Measurements from ENCODE around the gene RXRG.
"Not testable (repeated sequence)": the region's sequence is repeated elsewhere in the genome, so short reads cannot be mapped to it uniquely, and the experiment has no call there.

Gene RXRG

GRCh38 chr1:165444897-165445370 lies at the start of gene RXRG:
RXRG (minus strand) TSS chr1:165445126; CDS start chr1:165444893, 233 bp downstream.
- no peak for DNase-seq

DNA sequence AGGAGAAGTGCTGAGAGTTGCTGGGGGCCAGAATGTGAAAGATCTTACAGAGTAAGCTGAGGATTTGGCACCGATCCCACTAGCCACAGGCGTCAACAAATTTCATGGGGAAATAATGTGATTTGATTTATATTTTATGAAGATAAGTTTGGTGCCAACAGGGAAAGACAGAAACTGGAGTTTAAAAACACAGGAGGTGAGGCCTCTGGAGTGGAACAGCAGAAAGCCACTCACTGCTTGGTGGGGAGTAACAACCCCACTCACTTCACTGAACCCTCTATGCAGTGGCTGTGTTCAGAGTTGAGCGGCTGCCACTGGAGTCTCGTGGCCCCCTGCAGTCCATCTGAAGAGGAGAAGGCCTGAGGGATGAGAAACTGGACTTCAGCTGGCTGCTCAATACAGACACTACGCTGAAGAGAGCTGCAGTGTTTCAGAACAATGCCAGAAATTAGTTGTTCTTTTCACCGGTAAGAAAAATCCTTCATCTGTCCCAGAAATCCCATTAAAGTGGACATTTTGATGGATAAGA lies 48.0 kb upstream of the RXRG start:
- no peak for DNase-seq

DNA sequence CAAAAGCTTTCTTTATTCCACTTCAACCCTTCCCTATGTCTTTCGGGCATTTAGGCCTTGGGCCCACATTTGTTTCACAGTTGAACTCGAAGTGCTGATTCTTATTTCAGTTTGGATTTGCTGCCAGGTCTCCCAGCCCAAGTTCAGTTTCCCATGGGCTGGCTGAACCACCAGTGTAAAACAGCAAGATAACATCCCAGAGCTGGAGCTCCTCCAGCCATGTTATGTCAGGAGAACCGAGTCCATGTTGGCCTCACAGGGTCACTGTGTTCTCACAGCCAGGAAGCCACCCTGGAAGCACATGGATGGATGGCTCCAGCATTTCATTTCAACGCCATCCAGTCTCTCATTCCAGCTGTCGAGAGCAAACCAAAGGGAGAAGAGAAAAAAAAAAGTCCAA lies 45.2 kb upstream of the RXRG start:
- no peak for DNase-seq

DNA sequence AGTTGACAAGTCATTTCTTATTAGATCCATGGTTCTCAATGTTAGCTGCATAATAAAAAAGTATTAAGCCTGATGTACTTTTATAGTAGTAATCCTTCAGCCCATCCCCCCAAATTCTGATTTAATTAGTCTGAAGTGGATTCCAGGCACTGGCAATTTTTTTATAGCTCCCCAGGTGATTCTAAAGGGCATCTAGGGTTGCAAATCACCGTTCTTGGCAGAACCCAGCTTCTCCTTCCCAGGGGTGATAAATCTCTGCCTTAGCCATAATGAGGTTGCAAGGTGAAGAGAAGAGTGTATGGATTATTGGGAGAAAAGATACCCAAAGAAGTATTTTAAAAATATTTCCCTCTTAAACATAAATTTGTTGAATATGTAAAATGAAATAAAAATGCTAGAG lies 43.0 kb upstream of the RXRG start:
- no peak for DNase-seq

DNA sequence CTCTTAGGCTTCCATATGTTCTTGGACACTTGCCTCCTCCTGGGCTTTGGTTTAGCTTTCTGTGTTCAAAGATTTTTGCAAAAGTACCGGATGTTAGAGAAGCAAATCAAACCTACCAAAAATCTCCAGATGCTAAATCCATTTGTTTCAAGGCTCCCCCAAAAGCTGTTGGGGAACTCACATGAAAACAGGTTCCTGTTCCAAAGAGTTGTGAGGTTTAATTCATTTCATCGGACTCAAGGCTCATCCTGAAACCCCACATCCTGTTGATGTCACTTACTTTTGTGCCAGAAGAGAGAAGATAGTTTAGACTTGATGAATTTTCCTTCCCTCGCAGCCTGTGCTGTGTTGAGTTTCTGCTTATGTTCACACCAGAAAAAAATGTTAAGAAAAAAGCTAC lies 41.7 kb upstream of the RXRG start:
- no peak for DNase-seq

- DNase-seq, result no peak
Observed at GRCh38 chr1:165485716-165486115, 40.8 kb upstream of the RXRG start.

- DNase-seq, result no peak
Observed at GRCh38 chr1:165484532-165484931, 39.6 kb upstream of the RXRG start.

- DNase-seq, result no peak
Observed at GRCh38 chr1:165483412-165483811, 38.5 kb upstream of the RXRG start.

GRCh38 chr1:165481820-165482532 lies 37.0 kb upstream of the RXRG start:
- no peak for DNase-seq

- DNase-seq, result no peak
Observed at GRCh38 chr1:165476776-165477175, 31.9 kb upstream of the RXRG start.

DNA sequence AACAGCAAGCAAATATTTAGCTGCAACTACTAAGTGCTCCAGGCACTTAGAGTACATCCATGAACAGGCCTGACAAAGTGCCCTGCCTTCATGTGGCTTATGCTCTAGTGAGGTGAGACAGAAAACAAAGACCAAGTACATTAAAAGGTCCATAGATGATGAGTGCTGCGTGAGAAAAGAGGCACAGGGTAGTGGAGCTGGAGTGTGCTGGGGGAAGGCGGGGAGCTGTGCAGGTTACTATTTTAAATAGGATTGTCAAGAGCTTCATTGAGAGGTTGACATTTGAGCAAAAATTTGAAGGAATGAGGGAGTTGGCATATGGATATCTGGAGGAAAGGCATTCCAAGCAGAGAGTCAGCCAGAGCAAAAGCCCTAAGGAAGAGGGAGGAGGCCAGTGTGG lies 29.3 kb upstream of the RXRG start:
- DNase-seq, result no peak

GRCh38 chr1:165473081-165473480 lies 28.2 kb upstream of the RXRG start:
- no peak for DNase-seq

DNA sequence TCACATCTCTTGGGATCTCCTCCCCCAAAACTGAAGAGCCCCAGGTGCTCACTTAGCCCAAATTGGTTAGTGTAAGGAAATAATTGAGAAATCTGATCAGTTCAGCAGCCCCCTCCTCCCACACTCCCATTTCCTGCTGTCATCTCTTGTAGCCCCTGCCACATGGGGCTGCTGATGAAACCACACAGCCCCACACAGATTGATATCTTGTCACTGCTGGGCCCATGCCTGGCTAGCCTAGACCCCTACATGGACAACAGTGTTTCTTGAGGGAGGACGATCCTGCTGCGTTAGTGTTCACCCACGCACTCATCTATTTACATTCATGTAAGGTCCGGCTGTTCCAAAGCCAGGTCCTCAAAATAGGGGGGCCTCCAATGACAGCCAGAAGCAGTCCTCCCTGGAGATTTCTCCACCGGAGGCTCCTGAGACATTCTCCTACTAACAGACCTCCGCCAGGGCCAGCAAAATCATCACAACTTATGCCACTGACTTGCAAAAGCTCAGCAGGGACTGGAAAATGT lies 23.9 kb upstream of the RXRG start:
- DNase-seq, result no peak

DNA sequence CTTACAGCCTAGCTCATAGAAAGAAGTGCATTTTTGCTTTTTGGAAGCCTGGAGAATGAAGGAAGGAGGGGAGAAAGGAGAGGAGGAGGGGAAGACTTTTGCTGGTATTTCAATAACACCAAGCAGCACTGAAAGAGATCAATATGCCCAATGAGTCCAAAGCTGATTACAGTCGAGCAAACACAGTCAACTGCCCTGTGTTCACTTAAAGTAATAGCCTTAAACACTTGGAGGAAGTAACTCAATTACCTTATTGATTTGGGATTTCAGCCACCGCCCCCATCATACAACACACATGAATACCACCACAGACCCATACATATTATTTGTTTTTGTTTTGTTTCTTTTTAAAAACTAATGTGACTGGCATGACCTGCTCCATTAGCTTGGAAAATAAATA lies 23.3 kb upstream of the RXRG start:
- no peak for DNase-seq

DNA sequence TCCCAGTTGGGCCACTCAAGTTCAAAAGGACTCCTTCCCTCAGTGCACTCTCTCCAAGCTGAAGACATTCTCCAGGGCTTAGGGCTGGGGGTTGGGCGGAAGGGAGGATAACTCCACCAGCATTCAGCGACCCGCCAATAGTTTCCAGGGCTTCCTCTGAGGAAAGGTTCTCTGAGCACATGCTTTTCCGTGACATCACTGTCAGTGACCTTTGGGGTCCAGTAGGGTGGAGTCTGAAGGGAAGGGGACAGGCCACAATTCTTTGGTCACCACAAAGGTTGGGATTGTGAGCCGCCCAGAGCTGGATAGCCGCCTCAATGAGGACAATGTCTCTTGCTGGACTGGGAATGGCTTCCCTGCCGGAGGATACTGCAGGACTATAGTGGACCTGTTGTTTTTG lies 22.8 kb upstream of the RXRG start:
- no peak for DNase-seq

DNA sequence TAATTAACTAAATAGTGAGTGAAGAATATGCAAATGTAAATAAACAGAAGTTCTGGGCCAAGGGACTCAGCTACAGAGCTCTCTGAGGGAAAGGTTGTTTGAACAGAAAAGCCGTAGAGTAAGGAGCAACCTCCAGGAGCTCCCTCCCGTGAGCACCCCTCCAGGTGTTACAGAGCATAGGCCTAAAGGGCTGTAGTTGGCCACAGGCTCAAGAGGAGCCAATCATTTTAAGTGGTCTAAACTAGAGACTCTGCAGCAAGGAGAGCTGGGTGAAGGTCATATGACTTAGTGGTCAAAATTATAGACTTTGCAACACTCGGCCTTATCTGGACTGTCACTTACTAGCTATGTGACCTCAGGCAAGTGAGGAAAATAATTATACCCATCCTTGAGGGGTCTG lies 19.1 kb upstream of the RXRG start:
- DNase-seq, result no peak

- DNase-seq, result not testable (repeated sequence)
Observed at GRCh38 chr1:165459683-165460082, 14.8 kb upstream of the RXRG start.

- no peak for DNase-seq
Observed at GRCh38 chr1:165456861-165457260, 11.9 kb upstream of the RXRG start.

GRCh38 chr1:165456114-165456513 lies 11.2 kb upstream of the RXRG start:
- DNase-seq, result no peak

DNA sequence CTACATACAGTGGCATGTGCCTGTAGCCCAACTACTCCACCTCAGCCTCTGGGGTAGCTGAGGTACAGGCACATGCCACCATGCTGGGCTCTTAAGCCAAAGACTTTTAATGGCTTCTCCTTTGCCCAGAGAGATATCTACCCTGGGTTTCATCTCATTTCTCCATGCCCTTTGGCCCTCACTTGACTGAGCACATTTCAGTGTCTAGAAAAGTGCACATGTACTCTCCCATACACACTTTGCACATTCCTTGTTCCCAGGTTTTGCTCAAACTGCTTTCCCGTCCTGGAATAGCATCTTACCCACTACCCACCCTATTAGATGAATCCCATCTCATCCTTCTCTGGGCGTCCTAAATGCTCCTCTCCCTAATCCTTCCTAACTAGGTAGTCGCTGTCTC lies 10.2 kb upstream of the RXRG start:
- no peak for DNase-seq

DNA sequence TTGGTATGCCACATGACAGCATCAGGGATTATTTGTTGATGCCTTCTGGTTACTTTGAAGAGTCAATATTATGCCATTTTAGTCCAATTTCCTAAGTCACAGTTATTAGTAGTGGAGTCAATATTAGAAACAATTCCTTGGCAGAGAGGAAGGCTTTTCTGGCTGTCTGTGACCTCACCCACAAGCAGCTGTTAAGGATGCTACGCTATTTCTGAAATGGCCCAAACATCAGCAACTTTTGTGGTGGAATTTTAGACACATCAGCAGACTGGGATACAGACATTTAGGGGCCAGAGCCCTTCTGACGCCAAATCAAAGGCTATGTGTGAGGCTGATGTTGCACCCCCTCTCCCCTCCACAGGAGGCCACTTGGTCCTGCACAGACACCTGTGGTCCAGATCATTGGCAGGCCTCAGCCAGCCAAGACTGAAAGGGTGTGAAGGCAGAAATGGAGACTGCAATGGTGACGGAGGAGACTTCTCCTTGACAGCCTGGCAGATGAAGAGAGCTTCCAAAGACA lies 9.2 kb upstream of the RXRG start:
- DNase-seq, result no peak

DNA sequence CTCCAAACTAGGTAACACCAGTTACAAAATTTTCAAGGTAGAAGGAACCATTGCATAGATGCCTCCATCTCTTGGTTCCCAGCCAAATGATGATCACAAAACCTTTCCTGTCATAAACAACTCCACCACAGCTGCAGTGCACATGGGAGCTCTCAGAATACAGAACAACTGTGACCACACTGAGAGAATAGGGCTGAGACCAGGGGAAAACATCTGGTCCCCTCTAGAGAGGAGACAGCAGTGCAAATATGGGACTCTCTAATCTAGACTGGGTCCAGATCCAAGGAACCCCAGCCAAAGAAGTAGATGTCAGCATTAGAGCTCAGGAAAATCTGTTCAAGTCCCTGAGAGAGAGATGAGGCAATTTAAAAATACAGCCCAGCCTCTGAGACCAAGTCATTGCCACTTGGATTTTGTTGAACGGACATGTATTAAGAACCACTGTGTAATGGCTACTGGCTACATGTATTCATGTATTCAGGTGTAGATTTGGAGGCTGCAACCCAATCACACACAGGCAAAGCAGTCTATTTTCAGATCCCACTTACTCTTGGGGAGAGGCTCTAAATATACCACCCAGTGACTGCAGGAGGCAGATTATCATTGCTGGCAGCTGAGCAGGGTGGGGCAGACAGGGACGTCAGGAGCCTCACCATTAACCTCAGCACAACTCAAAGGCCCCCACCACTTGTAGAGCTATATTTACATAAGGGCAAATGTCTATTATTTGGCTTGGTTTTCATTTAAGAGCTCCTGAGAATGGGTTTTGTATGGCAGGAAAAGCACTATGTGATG lies 7.6 kb upstream of the RXRG start:
- DNase-seq, result no peak

GRCh38 chr1:165451691-165452090 lies 6.8 kb upstream of the RXRG start:
- DNase-seq, result no peak

DNA sequence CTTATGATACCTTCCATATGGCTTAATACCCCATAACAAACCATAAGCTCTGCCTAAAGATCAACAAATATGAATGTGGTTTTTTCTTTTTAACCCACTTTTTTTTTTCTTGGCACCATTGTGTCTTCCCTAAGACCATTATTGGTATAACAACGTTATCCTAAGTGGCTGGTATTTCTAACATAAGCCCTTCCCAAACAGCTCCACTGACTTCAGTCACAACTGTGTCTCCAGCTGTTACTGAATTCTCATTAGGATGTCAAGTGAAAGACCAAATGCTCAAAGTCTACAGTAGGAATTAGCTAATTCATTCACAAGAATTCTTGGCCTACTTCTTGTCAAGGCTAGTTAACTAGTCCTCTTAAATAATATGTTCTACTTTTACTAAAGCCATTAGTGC lies 4.2 kb upstream of the RXRG start:
- DNase-seq, result no peak
